ENCODE measurements around the gene SSBP4. TPM values are rescaled to one million over a fixed set of nuclear protein-coding genes. Genes with fewer than 3 reads are reported as not detected.

Gene SSBP4
- total and polyA plus RNA-seq, 2 of the 4 experiments (the other 2 are of a cell fraction), result 14.9 to 39.7 TPM

GRCh38 chr19:18435842-18436670, 16.9 kb downstream of the SSBP4 start:
- intact Hi-C loops (cut with micrococcal nuclease) (no loop called here), in situ Hi-C loops (cut with MboI; ENCODE audit: low sequenced_read_pairs) (no loop called here), dilution Hi-C loops (cut with HindIII; ENCODE audit: low sequenced_read_pairs, unreplicated experiment) (no loop called here)
- no peak overlapping the region for H3K23ac ChIP-seq (ENCODE audit: low read depth, low read length)
- H3K27ac ChIP-seq (ENCODE audit: insufficient read depth, low read length), result no peak overlapping the region
- ChIA-PET CTCF (no interaction called here), POLR2A (ENCODE audit: unreplicated experiment) (no interaction called here)
- H3K4me2 ChIP-seq (ENCODE audit: low read depth, low read length), result no peak overlapping the region; the same call in 1 of the 2 replicates
- H3K56ac ChIP-seq (ENCODE audit: extremely low read depth, insufficient read depth, low read length), result no peak overlapping the region
- peak overlapping the region; percentile 59; the same call in 1 of the 2 replicates for H2AK5ac ChIP-seq (ENCODE audit: low read depth, low read length)
- peak overlapping the region; percentile 81 for H2AK9ac ChIP-seq (replicated peaks; ENCODE audit: low read depth, low read length, poor library complexity)
- no peaks in the 10 kb centered on the region for H3K9me3 ChIP-seq (ENCODE audit: control insufficient read depth, insufficient read depth, low read length)
- H2AFZ ChIP-seq (replicated peaks; ENCODE audit: low read length, poor library complexity), result peak overlapping the region; percentile 7
- TF ChIP-seq, protein P1, sequence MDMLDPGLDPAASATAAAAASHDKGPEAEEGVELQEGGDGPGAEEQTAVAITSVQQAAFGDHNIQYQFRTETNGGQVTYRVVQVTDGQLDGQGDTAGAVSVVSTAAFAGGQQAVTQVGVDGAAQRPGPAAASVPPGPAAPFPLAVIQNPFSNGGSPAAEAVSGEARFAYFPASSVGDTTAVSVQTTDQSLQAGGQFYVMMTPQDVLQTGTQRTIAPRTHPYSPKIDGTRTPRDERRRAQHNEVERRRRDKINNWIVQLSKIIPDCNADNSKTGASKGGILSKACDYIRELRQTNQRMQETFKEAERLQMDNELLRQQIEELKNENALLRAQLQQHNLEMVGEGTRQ (IDR thresholded peaks at IDR 0.05; ENCODE audit: low read depth, low read length), result no peak
- TF ChIP-seq POLR2A (IDR thresholded peaks at IDR 0.05; ENCODE audit: low read depth, low read length), result 0 out of 2 replicates have a peak, but pooled peaks have one; percentile 4
- no peak overlapping the region for H2BK5ac ChIP-seq (ENCODE audit: low read depth, low read length, poor library complexity, severe bottlenecking)
- H3K4ac ChIP-seq (ENCODE audit: low read depth, low read length), result no peak overlapping the region
- peaks cover 3% of the 10 kb centered on the region; the same call in 1 of the 2 replicates for H3K9me1 ChIP-seq (ENCODE audit: insufficient read depth, low read length)
- no peak for ATAC-seq (ENCODE audit: low read depth)
- no peak overlapping the region for H3K4me3 ChIP-seq (ENCODE audit: insufficient read depth, low read depth, low read length)
- no peak overlapping the region for H2BK20ac ChIP-seq (ENCODE audit: low read depth, low read length)
- H4K91ac ChIP-seq (ENCODE audit: insufficient read depth, low read depth, low read length), result no peak overlapping the region
- 87% methylated on average over 27 of the region's 46 CpGs; no CpG with 5 or more reads in 1 of the 2 experiments for WGBS, 2 experiments (ENCODE audit: extremely low coverage in 2 of 2, insufficient read length in 1 of 2)
- H3K18ac ChIP-seq (ENCODE audit: low read depth, low read length), result no peak overlapping the region
- BruUV-seq (replicated peaks), result no TSS peak
- peaks cover 42% of the 10 kb centered on the region for H4K20me1 ChIP-seq (ENCODE audit: insufficient read depth, low read length)
- no peak overlapping the region for H2BK120ac ChIP-seq (ENCODE audit: low read depth, low read length)
- H3K14ac ChIP-seq (replicated peaks; ENCODE audit: low read depth, low read length), result no peak overlapping the region
- no peak overlapping the region for H3K9ac ChIP-seq (ENCODE audit: low read depth, low read length)
- no peaks in the 10 kb centered on the region for H3K27me3 ChIP-seq (ENCODE audit: control insufficient read depth, insufficient read depth, low read length)
- no peak for DNase-seq
- no peak overlapping the region for H4K5ac ChIP-seq (ENCODE audit: low read depth, low read length)
- H2BK15ac ChIP-seq (ENCODE audit: low read depth, low read length), result no peak overlapping the region
- peaks cover 2 to 16% of the 10 kb centered on the region in 2 experiments; a peak in 1 of 4 replicates for H3K79me1 ChIP-seq (ENCODE audit: low read depth in 1 of 2, low read length in 2 of 2)
- H4K8ac ChIP-seq (ENCODE audit: low read depth in 2 of 2, low read length in 2 of 2), result no peak overlapping the region; a peak in 1 of 4 replicates
- peaks cover 23% of the 10 kb centered on the region; the same call in 1 of the 2 replicates for H3K4me1 ChIP-seq (ENCODE audit: control insufficient read depth, insufficient read depth, low read length)
- peaks cover 15% of the 10 kb centered on the region; the same call in 1 of the 2 replicates for H3K36me3 ChIP-seq (ENCODE audit: control insufficient read depth, insufficient read depth, low read length)
